Neural cell (in vitro differentiated cells): ENCODE results near the gene CIAPIN1. TPM values are rescaled to one million over a fixed set of nuclear protein-coding genes. Genes with fewer than 3 reads are reported as not detected.
A peak's percentile ranks its signal among the peaks of the same experiment; 100 is the strongest.
"Not testable (repeated sequence)": the region's sequence is repeated elsewhere in the genome, so short reads cannot be mapped to it uniquely, and the experiment has no call there.

ENCODE experiments used
- H2AFZ ChIP-seq: fragments of 200-600, 300-800 bp; sonication (generic), shearing (Covaris generic); 2 replicates; pipeline ENCODE4 v1.6.0; 2014; ENCODE audit warnings: low read depth, mild to moderate bottlenecking, antibody characterized with exemption, low read length, moderate library complexity
- H3F3A ChIP-seq: fragments of 200-600 bp; shearing (Covaris generic); 2 replicates; pipeline ENCODE4 v1.6.1; 2016; ENCODE audit warnings: mild to moderate bottlenecking, moderate library complexity, mixed read lengths, antibody characterized with exemption, low read length; ENCODE audit not compliant: insufficient read depth, poor library complexity, severe bottlenecking
- H3K27ac ChIP-seq: fragments of 200-600, 300-800 bp; sonication (generic), shearing (Covaris generic); 2 replicates; pipeline ENCODE4 v1.5.1; 2014; ENCODE audit warnings: mild to moderate bottlenecking, low read length, moderate library complexity
- H3K27me3 ChIP-seq: fragments of 300-800, 200-600 bp; sonication (generic), shearing (Covaris generic); 2 replicates; pipeline ENCODE4 v1.6.0; 2014; ENCODE audit warnings: mild to moderate bottlenecking, low read depth, low read length, moderate library complexity; ENCODE audit not compliant: insufficient read depth
- H3K36me3 ChIP-seq: fragments of 300-800, 200-600 bp; sonication (generic), shearing (Covaris generic); 2 replicates; pipeline ENCODE4 v1.5.1; 2014; ENCODE audit warnings: mild to moderate bottlenecking, antibody characterized with exemption, low read length, moderate library complexity; ENCODE audit not compliant: insufficient read depth
- H3K4me2 ChIP-seq: fragments of 300-800, 200-600 bp; sonication (generic), shearing (Covaris generic); 2 replicates; pipeline ENCODE4 v1.6.0; 2014; ENCODE audit warnings: mild to moderate bottlenecking, low read length
- H3K4me3 ChIP-seq: fragments of 300-800, 200-600 bp; sonication (generic), shearing (Covaris generic); 2 replicates; pipeline ENCODE4 v1.5.1; 2014; ENCODE audit warnings: mild to moderate bottlenecking, low read length, moderate library complexity
- H3K79me2 ChIP-seq: fragments of 200-600 bp; shearing (Covaris generic); replicated peaks from 2 replicates; pipeline ENCODE4 v1.6.0; 2014; ENCODE audit warnings: mild to moderate bottlenecking, low read length, moderate library complexity; ENCODE audit not compliant: insufficient read depth
- H3K9ac ChIP-seq: fragments of 300-800, 200-600 bp; sonication (generic), shearing (Covaris generic); 2 replicates; pipeline ENCODE4 v1.6.1; 2016; ENCODE audit warnings: mild to moderate bottlenecking, low read length, mixed read lengths
- H3K9me2 ChIP-seq: fragments of 200-600 bp; shearing (Covaris generic); 2 replicates; pipeline ENCODE4 v1.6.1; 2016; ENCODE audit warnings: mild to moderate bottlenecking, low read length, mixed read lengths; ENCODE audit not compliant: insufficient read depth
- H3K9me3 ChIP-seq: fragments of 200-600, 300-800 bp; sonication (generic), shearing (Covaris generic); 2 replicates; pipeline ENCODE4 v1.6.1; 2016; ENCODE audit warnings: mild to moderate bottlenecking, mixed run types, low read length, moderate library complexity, mixed read lengths
- H4K20me1 ChIP-seq: fragments of 200-600 bp; shearing (Covaris generic); 2 replicates; pipeline ENCODE4 v1.6.1; 2016; ENCODE audit warnings: mild to moderate bottlenecking, mixed run types; ENCODE audit not compliant: insufficient read depth
- CTCF ChIP-seq: fragments of 450-650 bp; IDR thresholded peaks from 2 replicates; pipeline ENCODE4 v1.5.1; 2014; ENCODE audit warnings: antibody characterized with exemption, mild to moderate bottlenecking, moderate library complexity; ENCODE audit not compliant: poor library complexity, severe bottlenecking
- EP300 ChIP-seq: fragments of 450-650 bp; conservative IDR thresholded peaks from 2 replicates; pipeline ENCODE4 v1.6.1; 2014; ENCODE audit warnings: antibody characterized with exemption, mild to moderate bottlenecking, moderate library complexity; ENCODE audit not compliant: poor library complexity, severe bottlenecking
- EZH2 ChIP-seq: fragments of 200-600, 300-800 bp; shearing (Covaris generic), sonication (generic); IDR thresholded peaks from 2 replicates; pipeline ENCODE4 v1.6.1; 2014; ENCODE audit warnings: antibody characterized with exemption, low read length, borderline replicate concordance, mild to moderate bottlenecking; ENCODE audit not compliant: insufficient read depth, poor library complexity, severe bottlenecking
- MXI1 ChIP-seq: fragments of 450-650 bp; conservative IDR thresholded peaks from 2 replicates; pipeline ENCODE4 v1.6.1; 2014; ENCODE audit warnings: antibody characterized with exemption, mild to moderate bottlenecking; ENCODE audit not compliant: poor library complexity, severe bottlenecking
- POLR2AphosphoS5 ChIP-seq: IDR thresholded peaks from 2 replicates; pipeline ENCODE4 v1.6.1; 2012
- RAD21 ChIP-seq: fragments of 450-650 bp; conservative IDR thresholded peaks from 2 replicates; pipeline ENCODE4 v1.6.1; 2014; ENCODE audit warnings: antibody characterized with exemption, mild to moderate bottlenecking, moderate library complexity
- SMC3 ChIP-seq: fragments of 450-650 bp; conservative IDR thresholded peaks from 2 replicates; pipeline ENCODE4 v1.6.1; 2014; ENCODE audit warnings: antibody characterized with exemption, mild to moderate bottlenecking, moderate library complexity; ENCODE audit not compliant: poor library complexity
- TAF1 ChIP-seq: IDR thresholded peaks from 2 replicates; pipeline ENCODE4 v1.6.1; 2012; ENCODE audit warnings: low read depth
- polyA plus RNA-seq: library from polyadenylated mRNA; depleted of rRNA; stranded (reverse); fragments of >200 nt; gene quantifications from 2 replicates; pipeline ENCODE4 v1.2.3, GENCODE V29; 2014
- TF ChIP-seq, protein P1 (sequence below): IDR thresholded peaks from 2 replicates; pipeline ENCODE4 v1.6.1; 2012; ENCODE audit warnings: borderline replicate concordance

Gene CIAPIN1
- polyA plus RNA-seq, 1 donor from 2014 or later = 117 TPM

GRCh38 chr16:57446531-57447185 is 527 bp downstream of the CIAPIN1 start:
- H3K4me3 ChIP-seq = peak overlapping the region; percentile 97
- H3K27ac ChIP-seq = peak overlapping the region; percentile 90
- no peaks in the 10 kb centered on the region for H3K9me2 ChIP-seq
- H3K36me3 ChIP-seq = no peaks in the 10 kb centered on the region
- H3K27me3 ChIP-seq = no peaks in the 10 kb centered on the region
- peak overlapping the region; percentile 97 for H3K9ac ChIP-seq
- H3K4me2 ChIP-seq = peak overlapping the region; percentile 79
- H3K79me2 ChIP-seq = peaks cover 26% of the 10 kb centered on the region
- H2AFZ ChIP-seq = peak overlapping the region; percentile 88
- TF ChIP-seq TAF1 = no peak
- TF ChIP-seq MXI1 = no peak
- H4K20me1 ChIP-seq = no peaks in the 10 kb centered on the region
- no peaks in the 10 kb centered on the region for H3F3A ChIP-seq
- H3K9me3 ChIP-seq = no peaks in the 10 kb centered on the region

DNA sequence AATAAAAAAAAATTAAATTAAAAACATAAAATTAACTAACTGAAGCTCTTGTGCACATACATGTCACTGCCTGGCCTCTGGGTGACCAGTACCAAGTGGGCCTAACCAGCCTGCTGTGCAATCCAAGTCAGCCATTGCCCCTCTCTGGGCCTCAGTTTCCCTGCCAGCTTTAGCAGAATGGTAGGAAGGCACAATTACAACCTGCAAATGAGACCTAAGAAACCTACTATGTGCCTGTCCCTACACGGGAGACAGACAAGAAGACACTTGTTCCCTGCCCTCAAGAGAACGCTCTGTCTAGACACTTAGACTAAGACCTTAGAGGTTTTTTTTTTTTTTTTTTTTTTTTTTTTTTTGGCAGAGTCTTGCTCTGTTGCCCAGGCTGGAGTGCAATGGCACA is 1.7 kb downstream of the CIAPIN1 start:
- Histone ChIP-seq H3K9me3 (no peaks in the 10 kb centered on the region), H2AFZ (no peak overlapping the region), H3K27me3 (no peaks in the 10 kb centered on the region), H3K4me2 (no peak overlapping the region), H4K20me1 (no peaks in the 10 kb centered on the region), H3K9ac (no peak overlapping the region), H3F3A (no peaks in the 10 kb centered on the region), H3K27ac (no peak overlapping the region), H3K79me2 (peaks cover 28% of the 10 kb centered on the region), H3K4me3 (no peak overlapping the region), H3K36me3 (no peaks in the 10 kb centered on the region), H3K9me2 (no peaks in the 10 kb centered on the region)
- no peak for TF ChIP-seq EZH2
- no peak for TF ChIP-seq SMC3
- no peak for TF ChIP-seq POLR2AphosphoS5

- Histone ChIP-seq H3K27me3 (no peaks in the 10 kb centered on the region), H4K20me1 (no peaks in the 10 kb centered on the region), H3K4me2 (no peak overlapping the region), H3K79me2 (peaks cover 28% of the 10 kb centered on the region), H3K36me3 (no peaks in the 10 kb centered on the region), H3F3A (no peaks in the 10 kb centered on the region), H3K27ac (no peak overlapping the region), H3K4me3 (no peak overlapping the region), H2AFZ (no peak overlapping the region), H3K9me3 (no peaks in the 10 kb centered on the region), H3K9me2 (no peaks in the 10 kb centered on the region), H3K9ac (no peak overlapping the region)
- TF ChIP-seq EZH2 = no peak
- TF ChIP-seq RAD21 = no peak
- TF ChIP-seq POLR2AphosphoS5 = no peak
- no peak for TF ChIP-seq TAF1
- TF ChIP-seq EP300 = no peak
- no peak for TF ChIP-seq SMC3
- TF ChIP-seq MXI1 = no peak
- no peak for TF ChIP-seq CTCF
- TF ChIP-seq, protein P1, sequence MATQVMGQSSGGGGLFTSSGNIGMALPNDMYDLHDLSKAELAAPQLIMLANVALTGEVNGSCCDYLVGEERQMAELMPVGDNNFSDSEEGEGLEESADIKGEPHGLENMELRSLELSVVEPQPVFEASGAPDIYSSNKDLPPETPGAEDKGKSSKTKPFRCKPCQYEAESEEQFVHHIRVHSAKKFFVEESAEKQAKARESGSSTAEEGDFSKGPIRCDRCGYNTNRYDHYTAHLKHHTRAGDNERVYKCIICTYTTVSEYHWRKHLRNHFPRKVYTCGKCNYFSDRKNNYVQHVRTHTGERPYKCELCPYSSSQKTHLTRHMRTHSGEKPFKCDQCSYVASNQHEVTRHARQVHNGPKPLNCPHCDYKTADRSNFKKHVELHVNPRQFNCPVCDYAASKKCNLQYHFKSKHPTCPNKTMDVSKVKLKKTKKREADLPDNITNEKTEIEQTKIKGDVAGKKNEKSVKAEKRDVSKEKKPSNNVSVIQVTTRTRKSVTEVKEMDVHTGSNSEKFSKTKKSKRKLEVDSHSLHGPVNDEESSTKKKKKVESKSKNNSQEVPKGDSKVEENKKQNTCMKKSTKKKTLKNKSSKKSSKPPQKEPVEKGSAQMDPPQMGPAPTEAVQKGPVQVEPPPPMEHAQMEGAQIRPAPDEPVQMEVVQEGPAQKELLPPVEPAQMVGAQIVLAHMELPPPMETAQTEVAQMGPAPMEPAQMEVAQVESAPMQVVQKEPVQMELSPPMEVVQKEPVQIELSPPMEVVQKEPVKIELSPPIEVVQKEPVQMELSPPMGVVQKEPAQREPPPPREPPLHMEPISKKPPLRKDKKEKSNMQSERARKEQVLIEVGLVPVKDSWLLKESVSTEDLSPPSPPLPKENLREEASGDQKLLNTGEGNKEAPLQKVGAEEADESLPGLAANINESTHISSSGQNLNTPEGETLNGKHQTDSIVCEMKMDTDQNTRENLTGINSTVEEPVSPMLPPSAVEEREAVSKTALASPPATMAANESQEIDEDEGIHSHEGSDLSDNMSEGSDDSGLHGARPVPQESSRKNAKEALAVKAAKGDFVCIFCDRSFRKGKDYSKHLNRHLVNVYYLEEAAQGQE = no peak
These were observed 2.5 kb downstream of the CIAPIN1 start for GRCh38 chr16:57444711-57445110.

- H3K9ac ChIP-seq, H3K27ac ChIP-seq, H3F3A ChIP-seq, H3K4me3 ChIP-seq, H4K20me1 ChIP-seq, H3K79me2 ChIP-seq, H3K4me2 ChIP-seq, H2AFZ ChIP-seq, H3K9me2 ChIP-seq, H3K27me3 ChIP-seq, H3K9me3 ChIP-seq, H3K36me3 ChIP-seq: not testable (repeated sequence)
These were observed 6.6 kb downstream of the CIAPIN1 start for GRCh38 chr16:57440551-57440950.

DNA sequence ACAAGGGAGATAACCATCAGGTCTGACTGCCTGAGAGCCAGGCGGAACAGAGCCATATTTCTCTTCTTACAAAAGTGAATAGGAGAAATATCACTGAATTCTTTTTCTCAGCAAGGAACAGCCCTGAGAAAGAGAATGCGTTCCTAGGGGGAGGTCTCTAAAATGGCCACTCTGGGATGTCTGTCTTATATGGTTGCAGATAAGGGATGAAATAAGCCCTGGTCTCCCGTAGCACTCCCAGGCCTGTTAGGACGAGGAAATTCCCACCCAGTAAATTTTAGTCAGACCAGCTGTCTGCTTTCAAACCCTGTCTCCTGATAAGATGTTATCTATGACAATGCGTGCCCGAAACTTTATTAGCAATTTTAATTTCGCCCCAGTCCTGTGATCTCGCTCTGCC is 7.2 kb downstream of the CIAPIN1 start:
- H3K4me2 ChIP-seq = not testable (repeated sequence)

More for the DNA sequence above, 7.2 kb downstream of the CIAPIN1 start:
- not testable (repeated sequence) for H3K9me2 ChIP-seq, H3K27ac ChIP-seq, H3K27me3 ChIP-seq, H3F3A ChIP-seq, H3K9ac ChIP-seq, H3K79me2 ChIP-seq, H4K20me1 ChIP-seq, H2AFZ ChIP-seq, H3K9me3 ChIP-seq, H3K4me3 ChIP-seq, H3K36me3 ChIP-seq
